Measurements from ENCODE around the gene GSK3B.
A peak's percentile ranks its signal among the peaks of the same experiment; 100 is the strongest.
"Not testable (repeated sequence)": the region's sequence is repeated elsewhere in the genome, so short reads cannot be mapped to it uniquely, and the experiment has no call there.

GSK3B gene

GRCh38 chr3:119990888-119991287 is 103.4 kb downstream of the GSK3B start:
- TF ChIP-seq CTCF (conservative IDR thresholded peaks at IDR 0.05), result no peak
- H3K27ac ChIP-seq, result no peak overlapping the region

GRCh38 chr3:119989981-119990655 is 104.1 kb downstream of the GSK3B start:
- TF ChIP-seq CTCF (conservative IDR thresholded peaks at IDR 0.05), result no peak
- no peak overlapping the region for H3K27ac ChIP-seq

- not testable (repeated sequence) for H3K27ac ChIP-seq
Observed at GRCh38 chr3:119986812-119987211, 107.4 kb downstream of the GSK3B start.

GRCh38 chr3:119981386-119981785 is 112.9 kb downstream of the GSK3B start:
- no peak for TF ChIP-seq CTCF (conservative IDR thresholded peaks at IDR 0.05)
- peak overlapping the region; percentile 70 for H3K27ac ChIP-seq

- H3K27ac ChIP-seq, result no peak overlapping the region
- TF ChIP-seq CTCF (conservative IDR thresholded peaks at IDR 0.05), result no peak
Observed at GRCh38 chr3:119978554-119979208, 115.6 kb downstream of the GSK3B start.

GRCh38 chr3:119977353-119977752 is 116.9 kb downstream of the GSK3B start:
- TF ChIP-seq CTCF (conservative IDR thresholded peaks at IDR 0.05), result no peak

GRCh38 chr3:119976214-119976613 is 118.0 kb downstream of the GSK3B start:
- TF ChIP-seq CTCF (conservative IDR thresholded peaks at IDR 0.05), result no peak
- H3K27ac ChIP-seq, result no peak overlapping the region

More at GRCh38 chr3:119977353-119977752, 116.9 kb downstream of the GSK3B start:
- no peak overlapping the region for H3K27ac ChIP-seq

GRCh38 chr3:119974656-119975055 is 119.6 kb downstream of the GSK3B start:
- no peak for TF ChIP-seq CTCF (conservative IDR thresholded peaks at IDR 0.05)
- H3K27ac ChIP-seq, result no peak overlapping the region

Data from VCaP (cell line).